ENCODE results near the gene TCEAL6.
"Not testable (repeated sequence)": the region's sequence is repeated elsewhere in the genome, so short reads cannot be mapped to it uniquely, and the experiment has no call there.

TCEAL6 gene

DNA sequence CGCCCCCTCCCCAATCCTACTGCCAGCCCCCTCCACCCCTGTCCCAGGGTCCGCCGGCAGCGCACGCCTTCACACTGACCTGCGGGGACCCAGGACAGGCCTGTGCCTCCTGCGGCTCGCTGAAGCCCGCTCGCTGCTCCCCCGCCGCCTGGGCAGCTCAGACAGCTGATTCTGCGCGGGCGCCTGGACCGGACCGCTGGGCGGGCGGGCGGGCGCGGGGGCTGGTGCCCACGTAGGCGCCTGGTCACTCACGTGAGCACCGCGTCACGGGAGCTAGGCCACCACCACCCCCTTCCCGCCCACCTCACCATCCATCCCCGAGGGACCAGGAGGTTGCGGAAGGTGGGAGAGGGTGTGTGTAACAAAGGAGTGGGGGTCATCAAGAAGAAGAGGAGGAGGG, at the start of gene TCEAL6:
TCEAL6 (minus strand) TSS at position 208 of the 400 bp plus-strand sequence.
- H3K4me3 ChIP-seq (ENCODE audit: low read depth, low read length); H3K27ac ChIP-seq; in situ Hi-C loops (cut with HindIII; ENCODE audit: low pct_ligation_motif_present, low sequenced_read_pairs); DNase-seq; H3K36me3 ChIP-seq (replicated peaks); H3K27me3 ChIP-seq (replicated peaks): not testable (repeated sequence)

GRCh38 chrX:102185967-102186720, 43.9 kb upstream of the TCEAL6 start:
- in situ Hi-C loops (cut with HindIII; ENCODE audit: low pct_ligation_motif_present, low sequenced_read_pairs), result no loop called here

GRCh38 chrX:102155806-102156179, 13.5 kb upstream of the TCEAL6 start, which contains the start of gene BEX5:
TSS of gene BEX5 (minus strand) at chrX:102155977. CDS start at chrX:102154265, 1,712 bp downstream.
- peak within 1 kb of the TSS; percentile 5 for H3K4me3 ChIP-seq (ENCODE audit: low read depth, low read length)
- H3K36me3 ChIP-seq (replicated peaks), result no peaks in the 10 kb centered on the region
- in situ Hi-C loops (cut with HindIII; ENCODE audit: low pct_ligation_motif_present, low sequenced_read_pairs), result no loop called here
- TF ChIP-seq CTCF (IDR thresholded peaks at IDR 0.05; ENCODE audit: low read depth, low read length, missing control alignments), result no peak
- H3K27me3 ChIP-seq (replicated peaks), result no peaks in the 10 kb centered on the region
- H3K27ac ChIP-seq, result no peak within 1 kb of the TSS
- DNase-seq, result no peak

More at GRCh38 chrX:102185967-102186720, 43.9 kb upstream of the TCEAL6 start:
- DNase-seq, result no peak
- TF ChIP-seq CTCF (IDR thresholded peaks at IDR 0.05; ENCODE audit: low read depth, low read length, missing control alignments), result no peak
- Histone ChIP-seq H3K27ac (no peak overlapping the region), H3K36me3 (replicated peaks) (no peaks in the 10 kb centered on the region), H3K4me3 (ENCODE audit: low read depth, low read length) (no peak overlapping the region), H3K27me3 (replicated peaks) (no peaks in the 10 kb centered on the region)

DNA sequence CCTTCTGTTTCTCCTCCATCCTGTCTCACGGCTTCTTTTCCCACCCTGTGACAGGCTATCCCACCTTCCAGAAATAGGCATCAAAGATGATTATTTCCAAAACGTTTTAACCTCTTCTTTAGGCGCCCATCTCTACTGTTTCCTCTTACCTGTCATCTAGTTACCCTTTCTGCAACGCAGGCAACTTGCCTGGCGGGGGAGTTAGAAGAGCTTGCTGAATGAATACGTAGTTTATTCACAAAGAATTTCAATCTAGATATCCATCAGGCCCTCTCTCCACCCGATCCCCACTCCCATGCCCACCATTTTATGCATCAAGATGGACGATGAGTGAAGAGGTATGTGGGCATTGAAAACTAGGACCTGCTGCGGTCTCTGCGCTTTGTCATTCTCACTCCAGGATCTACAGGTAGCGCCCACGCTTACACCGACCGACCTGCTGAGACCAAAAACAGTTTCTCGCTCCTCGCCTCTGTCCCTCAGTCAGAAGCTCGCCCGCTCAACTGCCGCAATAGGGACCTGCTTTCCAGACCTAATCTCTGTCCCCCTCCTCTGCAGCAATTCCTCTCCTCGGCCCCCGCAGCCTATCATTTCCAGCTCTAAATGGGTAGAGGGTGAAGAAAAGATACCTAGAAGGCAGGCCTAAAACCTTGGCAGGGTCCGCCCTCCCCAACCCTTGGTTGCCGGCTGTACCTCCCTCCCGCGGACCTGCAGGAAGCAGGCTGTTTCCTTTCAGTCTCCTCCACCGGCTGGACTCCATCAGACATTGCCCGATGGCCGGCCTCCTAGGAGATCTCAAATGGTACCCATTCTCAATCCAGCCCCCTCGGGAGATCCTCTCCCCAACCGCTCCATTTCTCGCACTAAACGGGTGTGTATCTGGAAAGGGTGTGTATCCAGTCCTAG, 12.9 kb upstream of the TCEAL6 start:
- in situ Hi-C loops (cut with HindIII; ENCODE audit: low pct_ligation_motif_present, low sequenced_read_pairs), result no loop called here
- H3K4me3 ChIP-seq (ENCODE audit: low read depth, low read length), result peak overlapping the region; percentile 5
- no peak overlapping the region for H3K27ac ChIP-seq
- no peak for TF ChIP-seq CTCF (IDR thresholded peaks at IDR 0.05; ENCODE audit: low read depth, low read length, missing control alignments)
- H3K36me3 ChIP-seq (replicated peaks), result no peaks in the 10 kb centered on the region
- H3K27me3 ChIP-seq (replicated peaks), result no peaks in the 10 kb centered on the region
- no peak for DNase-seq

DNA sequence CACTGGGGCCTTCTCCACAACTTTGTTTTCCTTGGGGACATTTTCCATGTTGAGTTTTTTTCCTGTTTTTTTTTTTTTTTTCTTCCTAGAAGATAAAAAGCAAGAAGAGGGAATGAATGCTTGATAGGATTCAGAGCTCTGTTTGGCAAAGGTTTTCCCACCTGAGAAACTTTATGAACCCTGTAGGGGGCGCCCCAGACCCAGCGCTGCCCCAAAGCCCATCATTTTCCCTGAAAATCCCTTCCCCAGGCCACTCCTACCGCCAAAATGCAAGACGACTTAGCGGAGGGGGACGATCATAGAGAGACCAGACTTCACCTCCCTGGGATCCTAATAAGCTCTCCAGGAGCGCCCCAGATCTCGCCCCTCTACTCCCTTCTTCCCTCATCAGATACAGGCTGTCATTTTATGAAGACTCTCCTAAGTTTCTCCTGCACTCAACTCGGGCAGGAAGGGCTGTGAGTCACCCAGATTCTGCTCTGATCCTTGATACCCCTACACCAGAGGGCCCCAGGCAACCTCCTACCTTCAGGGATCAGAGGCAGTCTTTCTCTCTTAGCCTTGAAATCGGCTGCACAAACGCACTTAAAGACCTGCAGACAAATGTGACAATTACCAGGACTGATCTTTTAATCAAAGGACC, 12.1 kb upstream of the TCEAL6 start:
- DNase-seq, result no peak
- TF ChIP-seq CTCF (IDR thresholded peaks at IDR 0.05; ENCODE audit: low read depth, low read length, missing control alignments), result no peak
- Histone ChIP-seq H3K36me3 (replicated peaks) (no peaks in the 10 kb centered on the region), H3K27me3 (replicated peaks) (no peaks in the 10 kb centered on the region), H3K4me3 (ENCODE audit: low read depth, low read length) (no peak overlapping the region), H3K27ac (no peak overlapping the region)
- in situ Hi-C loops (cut with HindIII; ENCODE audit: low pct_ligation_motif_present, low sequenced_read_pairs), result no loop called here

DNA sequence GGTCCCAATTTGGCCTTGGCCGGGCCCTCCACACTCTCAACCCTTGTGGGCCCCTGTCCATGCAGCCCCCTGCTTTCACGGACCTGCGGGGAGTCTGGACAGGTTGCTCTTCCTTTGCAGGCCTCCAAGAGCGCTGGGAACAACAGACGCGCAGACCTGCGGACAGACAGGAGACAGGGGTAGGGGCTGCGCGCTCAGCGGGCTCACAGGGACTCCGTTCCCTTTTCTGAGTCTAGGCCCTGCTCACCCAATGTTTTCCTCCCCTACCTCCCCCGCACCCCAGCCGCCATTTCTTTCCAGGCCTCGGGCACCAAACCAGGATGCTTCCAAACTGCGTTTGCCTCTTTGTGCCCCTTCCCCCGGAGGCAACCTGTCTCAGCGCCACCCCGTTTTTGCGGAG, 650 bp downstream of the TCEAL6 start:
- H3K4me3 ChIP-seq (ENCODE audit: low read depth, low read length); H3K27ac ChIP-seq; in situ Hi-C loops (cut with HindIII; ENCODE audit: low pct_ligation_motif_present, low sequenced_read_pairs); H3K27me3 ChIP-seq (replicated peaks); DNase-seq; H3K36me3 ChIP-seq (replicated peaks): not testable (repeated sequence)

GRCh38 chrX:102140876-102141275, 1.4 kb downstream of the TCEAL6 start:
- H3K27me3 ChIP-seq (replicated peaks); DNase-seq; H3K36me3 ChIP-seq (replicated peaks); in situ Hi-C loops (cut with HindIII; ENCODE audit: low pct_ligation_motif_present, low sequenced_read_pairs); H3K4me3 ChIP-seq (ENCODE audit: low read depth, low read length); H3K27ac ChIP-seq: not testable (repeated sequence)
